GM12878 (cell line): ENCODE measurements around the gene IKZF5. TPM values are rescaled to one million over a fixed set of nuclear protein-coding genes. Genes with fewer than 3 reads are reported as not detected.

Experiments used
- ATAC-seq: fragments of 200-7000 bp; cut with Tn5 transposase; 3 replicates; pipeline ENCODE4 v1.9.1; 2020; ENCODE audit warnings: mild to moderate bottlenecking, moderate library complexity
- BruUV-seq: library from RNA; stranded (reverse); fragments of 400-500 nt; replicated peaks from 2 replicates; lab custom pipeline; 2021; lab: Mats Ljungman, UMichigan
- CTCF ChIA-PET: fragments of 300-600 bp; sonication (Branson Sonifier 250); formaldehyde crosslinking; extraction: SDS; loops from one replicate; lab custom pipeline; 2021; ENCODE audit warnings: inconsistent platforms; lab: Yijun Ruan, JAX
- POLR2A ChIA-PET: fragments of 350-600 bp; formaldehyde crosslinking; extraction: SDS; loops from one replicate; lab custom pipeline; 2021; ENCODE audit warnings: inconsistent platforms; lab: Charles Lee
- RAD21 ChIA-PET: fragments of 300-600 bp; sonication (Branson Sonifier 250); formaldehyde crosslinking; loops from one replicate; lab custom pipeline; 2023; ENCODE audit warnings: antibody characterized with exemption; ENCODE audit not compliant: unreplicated experiment; lab: Charles Lee
- SMC1A ChIA-PET: fragments of 300-600 bp; sonication (Branson Sonifier 250); formaldehyde crosslinking; loops from one replicate; lab custom pipeline; 2023; ENCODE audit not compliant: unreplicated experiment, uncharacterized antibody; lab: Charles Lee
- DNase-seq: peaks from one replicate; pipeline ENCODE4 v3.0.0-alpha.2; 2011; ENCODE audit warnings: low read depth, low spot score
- FAIRE-seq: peaks from 3 replicates; lab custom pipeline; 2011; peaks lifted over from hg19 to GRCh38; lab: Jason Lieb, UNC
- H2AFZ ChIP-seq: 2 replicates; pipeline ENCODE4 v1.6.0; 2011; ENCODE audit warnings: low read depth, low read length, control low read depth; ENCODE audit not compliant: control insufficient read depth
- H3K27ac ChIP-seq: 2 replicates; pipeline ENCODE4 v1.5.1; 2011; ENCODE audit warnings: control low read depth; ENCODE audit not compliant: control insufficient read depth, insufficient read depth
- H3K27me3 ChIP-seq, 2 experiments: replicated peaks in 1 of 2; 2 replicates each; pipeline versions ENCODE4 v1.6.0 to v1.6.1; 2011; ENCODE audit warnings: low read length in 1 of 2; ENCODE audit not compliant: control insufficient read depth in 2 of 2, insufficient read depth in 2 of 2
- H3K36me3 ChIP-seq, 2 experiments: 2 replicates each; pipeline ENCODE4 v1.5.1; 2011; ENCODE audit warnings: low read length in 1 of 2; ENCODE audit not compliant: control insufficient read depth in 2 of 2, insufficient read depth in 2 of 2
- H3K4me1 ChIP-seq: 2 replicates; pipeline ENCODE4 v1.6.1; 2011; ENCODE audit warnings: mild to moderate bottlenecking, low read length, moderate library complexity, mixed read lengths; ENCODE audit not compliant: control insufficient read depth, insufficient read depth
- H3K4me2 ChIP-seq: 2 replicates; pipeline ENCODE4 v1.6.0; 2011; ENCODE audit warnings: control low read depth; ENCODE audit not compliant: control insufficient read depth, insufficient read depth
- H3K4me3 ChIP-seq: fragments of 200-600 bp; sonication (generic); 2 replicates; pipeline ENCODE4 v1.5.1; 2016
- H3K79me2 ChIP-seq: 2 replicates; pipeline ENCODE4 v1.6.0; 2011; ENCODE audit warnings: low read length; ENCODE audit not compliant: control insufficient read depth, insufficient read depth
- H3K9ac ChIP-seq: 2 replicates; pipeline ENCODE4 v1.8.0; 2011; ENCODE audit warnings: low read length, control low read depth, mixed read lengths; ENCODE audit not compliant: control insufficient read depth, insufficient read depth
- H3K9me3 ChIP-seq: replicated peaks from 3 replicates; pipeline ENCODE4 v1.5.1; 2011; ENCODE audit warnings: mild to moderate bottlenecking, low read length; ENCODE audit not compliant: control insufficient read depth, insufficient read depth
- H4K20me1 ChIP-seq: 2 replicates; pipeline ENCODE4 v1.6.0; 2011; ENCODE audit not compliant: control insufficient read depth, insufficient read depth
- BACH1 ChIP-seq: fragments of 450-650 bp; IDR thresholded peaks from 2 replicates; pipeline ENCODE4 v1.6.1; 2017; ENCODE audit warnings: mild to moderate bottlenecking, borderline replicate concordance
- BMI1 ChIP-seq: fragments of 450-650 bp; IDR thresholded peaks from 2 replicates; pipeline ENCODE4 v1.6.1; 2016; ENCODE audit warnings: mild to moderate bottlenecking, moderate library complexity, borderline replicate concordance
- CUX1 ChIP-seq: IDR thresholded peaks from 2 replicates; pipeline ENCODE4 v1.6.1; 2012; ENCODE audit warnings: improper control_type of control experiment, low read depth, low read length; ENCODE audit not compliant: insufficient replicate concordance
- ELK1 ChIP-seq: IDR thresholded peaks from 2 replicates; pipeline ENCODE4 v1.6.1; 2012; ENCODE audit warnings: low read depth, low read length, improper control_type of control experiment
- GABPA ChIP-seq: IDR thresholded peaks from 2 replicates; pipeline ENCODE4 v1.6.1; 2014; ENCODE audit warnings: antibody characterized with exemption, low read depth, mild to moderate bottlenecking, inconsistent platforms
- HDAC6 ChIP-seq: fragments of 200-600 bp; sonication (generic); IDR thresholded peaks from one replicate; pipeline ENCODE4 v1.8.0; 2017; ENCODE audit warnings: antibody characterized with exemption; ENCODE audit not compliant: unreplicated experiment
- LARP7 ChIP-seq: fragments of 450-650 bp; IDR thresholded peaks from 2 replicates; pipeline ENCODE4 v1.6.1; 2017; ENCODE audit warnings: mild to moderate bottlenecking
- MTA3 ChIP-seq: IDR thresholded peaks from 2 replicates; pipeline ENCODE4 v1.6.1; 2012; ENCODE audit warnings: low read length, inconsistent platforms, borderline replicate concordance
- PAX8 ChIP-seq: fragments of 450-650 bp; IDR thresholded peaks from 2 replicates; pipeline ENCODE4 v1.6.1; 2017; ENCODE audit warnings: mild to moderate bottlenecking, moderate library complexity
- RAD21 ChIP-seq: IDR thresholded peaks from 2 replicates; pipeline ENCODE4 v1.6.1; 2011; ENCODE audit warnings: mild to moderate bottlenecking, low read depth, low read length, moderate library complexity; ENCODE audit not compliant: insufficient read depth
- RAD51 ChIP-seq: fragments of 450-650 bp; IDR thresholded peaks from 2 replicates; pipeline ENCODE4 v1.6.1; 2016; ENCODE audit warnings: moderate library complexity, mild to moderate bottlenecking, inconsistent platforms
- SP1 ChIP-seq: IDR thresholded peaks from one replicate; pipeline ENCODE4 v1.6.1; 2011; ENCODE audit warnings: low read depth, low read length
- USF1 ChIP-seq: IDR thresholded peaks from 2 replicates; pipeline ENCODE4 v1.6.1; 2011; ENCODE audit warnings: borderline replicate concordance, low read depth, mild to moderate bottlenecking, moderate library complexity, mixed read lengths, low read length; ENCODE audit not compliant: insufficient read depth; ENCODE audit errors: extremely low read length
- ZNF592 ChIP-seq: fragments of 450-650 bp; IDR thresholded peaks from 2 replicates; pipeline ENCODE4 v1.6.1; 2017; ENCODE audit warnings: mild to moderate bottlenecking, moderate library complexity
- WGBS: methylation state at CpG from one replicate; pipeline ENCODE4 v1.1.6; 2016; ENCODE audit warnings: low lambda C conversion rate; ENCODE audit not compliant: insufficient replicate concordance, insufficient coverage; ENCODE audit errors: missing lambda C conversion rate; 5-methylcytosine and 5-hydroxymethylcytosine counted together
- in situ Hi-C: fragments of 300-500 bp; cut with MboI; formaldehyde crosslinking; loops from 9 replicates; pipeline ENCODE4 v1.14.3; 2018; ENCODE audit warnings: mixed read lengths
- intact Hi-C: fragments of 100-400 bp; cut with micrococcal nuclease; formaldehyde crosslinking; loops from one replicate; pipeline ENCODE4 v1.14.2; 2022; ENCODE audit not compliant: unreplicated experiment
- polyA plus RNA-seq, 11 experiments: library from polyadenylated mRNA; depleted of rRNA in 4 of 11; unstranded in 6 of 11; stranded (reverse) in 5 of 11; fragments of >200 nt; fragmentation: Nextera tagmentation in 4 of 11; fragmentation: Illumina TruSeq in 1 of 11; extraction: Ambion mirVana in 4 of 11; extraction: Trizol in 1 of 11; gene quantifications; 1 replicate in 1 of 11; 2 replicates in 10 of 11; pipeline versions ENCODE4 v1.2.1 to v1.2.3, GENCODE V29; 2011 to 2016; ENCODE audit warnings: inconsistent platforms in 2 of 11, missing spikeins in 2 of 11, low read depth in 1 of 11
- total RNA-seq, 4 experiments: library from RNA; depleted of rRNA in 3 of 4; stranded (reverse); fragments of >200 nt in 3 of 4; fragmentation: Illumina TruSeq in 1 of 4; extraction: Trizol in 1 of 4; gene quantifications; 2 replicates each; pipeline versions ENCODE4 v1.2.1 to v1.2.3, GENCODE V29; 2013 to 2021

The IKZF5 gene
- total and polyA plus RNA-seq, 10 of the 15 experiments (the other 5 are each of a cell fraction or from before 2014, with no cell fraction given), result 5.3 to 23.2 (median 11.8) TPM

GRCh38 chr10:123004298-123004697 is 4.3 kb downstream of the IKZF5 start:
- SMC1A ChIA-PET, result no interaction called here
- no peak overlapping the region for H3K27ac ChIP-seq
- in situ Hi-C loops, result no loop called here
- 98% methylated on average over 2 of the region's 2 CpGs for WGBS
- peaks cover 0 to 3% of the 10 kb centered on the region in 2 experiments; a peak in 1 of 4 replicates for H3K36me3 ChIP-seq
- DNase-seq (no peak), FAIRE-seq (no peak), ATAC-seq (no peak)
- H3K4me1 ChIP-seq, result peaks cover 9% of the 10 kb centered on the region; the same call in 1 of the 2 replicates
- H3K9me3 ChIP-seq, result no peaks in the 10 kb centered on the region
- no peak overlapping the region for H2AFZ ChIP-seq
- no TSS peak for BruUV-seq
- no peak overlapping the region for H3K4me3 ChIP-seq
- H3K79me2 ChIP-seq, result peaks cover 68% of the 10 kb centered on the region
- no peaks in the 10 kb centered on the region for H3K27me3 ChIP-seq
- POLR2A ChIA-PET, result no interaction called here
- no peak overlapping the region; the same call in 1 of the 2 replicates for H3K4me2 ChIP-seq
- RAD21 ChIA-PET, result interaction anchor here (1.6 kb wide), 1 partner anchor 23 kb away, joined by 3 read pairs; no protein-coding TSS in a partner anchor
- H4K20me1 ChIP-seq, result no peaks in the 10 kb centered on the region
- H3K9ac ChIP-seq, result no peak overlapping the region
- CTCF ChIA-PET, result no interaction called here
- intact Hi-C loops, result no loop called here
- TF ChIP-seq LARP7 (no peak), BMI1 (no peak), RAD21 (no peak), PAX8 (no peak), ELK1 (no peak), MTA3 (no peak), CUX1 (no peak), ZNF592 (no peak), GABPA (no peak), SP1 (no peak), RAD51 (no peak), USF1 (no peak), HDAC6 (no peak), BACH1 (no peak)
